Measurements from ENCODE around the gene GLT1D1.

DNA sequence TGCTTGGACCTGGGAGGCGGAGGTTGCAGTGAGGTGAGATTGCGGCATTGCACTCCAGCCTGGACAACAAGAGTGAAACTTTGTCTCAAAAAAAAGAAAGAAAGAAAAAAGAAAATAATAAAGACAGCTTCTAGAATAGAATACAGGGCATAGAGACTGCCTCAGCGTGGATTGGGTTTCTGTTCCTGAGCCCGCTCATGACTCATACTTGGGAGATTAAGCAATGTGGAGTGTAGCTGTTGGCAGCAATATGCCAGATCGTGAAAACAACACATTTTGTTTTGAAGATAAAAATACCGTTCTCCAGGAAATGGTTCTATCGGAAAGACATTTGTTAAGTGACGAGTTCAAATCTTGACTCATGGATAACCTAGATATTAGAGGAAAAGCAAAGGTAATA lies 67.2 kb downstream of the GLT1D1 start:
- TF ChIP-seq CTCF (conservative IDR thresholded peaks at IDR 0.05; ENCODE audit: low read length) (no peak), EZH2phosphoT487 (IDR thresholded peaks at IDR 0.05; ENCODE audit: borderline replicate concordance, low read depth, low read length) (no peak)
